ENCODE results near the gene SERPINB13.
"Not testable (repeated sequence)": the region's sequence is repeated elsewhere in the genome, so short reads cannot be mapped to it uniquely, and the experiment has no call there.

SERPINB13 gene

DNA sequence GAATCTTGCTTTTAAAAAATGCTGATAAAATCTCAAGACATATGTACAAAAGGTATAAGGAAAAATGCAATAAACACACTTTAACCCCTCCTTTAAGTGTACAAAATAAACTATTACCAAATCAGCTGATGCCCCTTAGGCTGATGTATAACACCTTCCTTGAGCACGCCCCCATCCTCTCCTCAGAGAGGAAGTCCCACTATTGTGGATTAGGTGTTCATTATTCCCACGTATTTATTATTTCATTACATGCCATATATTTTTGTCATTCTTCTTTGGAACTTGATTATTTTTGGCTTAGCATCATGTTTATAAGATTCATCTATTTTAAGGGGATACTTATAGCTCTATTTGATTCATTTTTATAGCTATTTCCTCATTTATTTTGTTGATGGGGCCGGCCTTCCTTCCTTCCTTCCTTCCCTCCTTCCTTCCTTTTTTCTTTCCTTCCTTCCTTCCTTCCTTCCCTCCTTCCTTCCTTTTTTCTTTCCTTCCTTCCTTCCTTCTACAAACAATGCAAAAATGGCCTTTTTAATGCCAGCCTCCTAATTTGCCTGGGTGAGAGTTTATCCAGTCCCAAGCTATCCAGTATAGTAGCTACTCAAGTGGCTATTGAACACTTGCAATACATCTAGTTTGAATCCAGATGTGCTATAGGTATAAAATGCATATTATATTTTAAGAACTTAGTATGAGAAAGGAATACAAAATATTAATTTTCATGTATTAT is 4.0 kb downstream of the SERPINB13 start:
- DNase-seq = no peak

DNA sequence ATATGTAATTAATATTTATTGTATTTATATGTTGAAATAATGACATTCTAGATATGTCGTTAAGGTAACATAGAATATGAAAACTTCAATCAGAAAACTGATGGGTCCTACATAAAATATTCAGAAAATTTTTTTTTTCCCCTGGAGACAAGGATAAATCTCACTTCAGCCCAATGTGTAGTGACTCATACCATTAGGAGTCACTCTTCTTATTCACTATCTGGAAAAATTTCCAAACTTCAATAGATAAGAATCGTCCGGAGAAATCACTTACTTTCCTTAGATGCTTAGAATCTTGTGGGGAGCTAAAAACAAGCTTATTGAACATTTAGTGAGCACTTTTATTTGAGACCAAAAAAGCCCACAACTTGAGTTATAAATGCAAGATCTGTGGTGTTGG is 4.6 kb downstream of the SERPINB13 start:
- no peak for DNase-seq

DNA sequence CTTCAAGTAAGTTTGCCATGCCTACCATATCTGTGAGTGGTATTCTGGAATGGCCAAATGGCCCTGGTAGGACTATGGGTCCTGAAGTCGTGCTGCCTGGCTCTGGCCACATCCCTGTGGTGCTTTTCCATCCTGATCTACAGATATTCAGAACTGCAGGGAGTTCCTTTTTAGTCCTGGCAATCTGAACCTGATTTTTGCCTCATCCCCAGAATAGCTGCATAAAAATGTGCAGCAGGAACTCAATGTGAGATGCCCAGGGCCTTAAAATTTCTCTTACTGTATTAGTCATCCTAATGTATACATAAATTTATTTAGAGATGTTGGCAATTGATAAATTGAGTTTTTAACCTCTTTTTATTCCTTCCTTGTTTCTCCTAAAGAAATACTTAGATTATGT is 5.3 kb downstream of the SERPINB13 start:
- DNase-seq = no peak

DNA sequence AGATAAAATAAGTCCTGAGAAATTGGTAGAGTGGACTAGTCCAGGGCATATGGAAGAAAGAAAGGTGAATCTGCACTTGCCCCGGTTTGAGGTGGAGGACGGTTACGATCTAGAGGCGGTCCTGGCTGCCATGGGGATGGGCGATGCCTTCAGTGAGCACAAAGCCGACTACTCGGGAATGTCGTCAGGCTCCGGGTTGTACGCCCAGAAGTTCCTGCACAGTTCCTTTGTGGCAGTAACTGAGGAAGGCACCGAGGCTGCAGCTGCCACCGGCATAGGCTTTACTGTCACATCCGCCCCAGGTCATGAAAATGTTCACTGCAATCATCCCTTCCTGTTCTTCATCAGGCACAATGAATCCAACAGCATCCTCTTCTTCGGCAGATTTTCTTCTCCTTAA is 9.8 kb downstream of the SERPINB13 start:
- no peak for DNase-seq

DNA sequence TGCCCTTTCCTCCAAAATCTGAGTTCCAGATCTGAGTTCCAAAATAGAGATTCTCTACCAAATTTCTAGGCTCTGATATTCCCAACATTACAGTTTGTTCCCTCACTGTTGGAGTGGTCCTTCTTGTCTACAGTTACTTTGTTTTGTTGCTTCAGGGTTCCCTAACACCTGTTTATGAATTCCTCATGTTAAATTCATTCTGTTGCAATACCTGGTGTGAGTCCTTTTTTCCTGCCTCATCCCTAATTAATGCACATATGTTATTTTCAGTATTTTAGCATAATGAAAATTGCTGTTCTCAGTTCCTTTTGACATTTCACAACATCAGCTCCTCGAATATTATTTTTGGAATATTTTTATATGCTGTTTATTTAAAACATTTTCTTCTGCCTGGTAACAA is 16.2 kb downstream of the SERPINB13 start:
- no peak for DNase-seq

DNA sequence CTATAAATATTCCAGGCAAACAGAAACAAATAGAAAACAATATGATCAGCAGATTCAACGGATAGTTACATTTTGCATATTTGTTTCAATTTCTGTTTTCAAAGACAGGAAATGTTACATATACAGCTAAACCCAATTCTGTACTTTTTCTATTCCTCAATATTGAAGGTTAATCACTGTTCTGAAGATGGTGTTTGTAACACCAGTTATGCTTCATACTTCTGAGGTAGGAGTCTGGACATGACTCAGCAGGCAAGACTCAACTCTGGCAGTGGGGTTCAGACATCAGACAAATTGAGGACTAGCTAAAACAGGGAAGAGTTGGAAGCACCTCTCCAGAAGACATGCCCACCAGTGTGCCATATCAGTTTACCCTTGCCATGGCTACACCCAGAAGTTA is 16.6 kb downstream of the SERPINB13 start:
- no peak for DNase-seq

DNA sequence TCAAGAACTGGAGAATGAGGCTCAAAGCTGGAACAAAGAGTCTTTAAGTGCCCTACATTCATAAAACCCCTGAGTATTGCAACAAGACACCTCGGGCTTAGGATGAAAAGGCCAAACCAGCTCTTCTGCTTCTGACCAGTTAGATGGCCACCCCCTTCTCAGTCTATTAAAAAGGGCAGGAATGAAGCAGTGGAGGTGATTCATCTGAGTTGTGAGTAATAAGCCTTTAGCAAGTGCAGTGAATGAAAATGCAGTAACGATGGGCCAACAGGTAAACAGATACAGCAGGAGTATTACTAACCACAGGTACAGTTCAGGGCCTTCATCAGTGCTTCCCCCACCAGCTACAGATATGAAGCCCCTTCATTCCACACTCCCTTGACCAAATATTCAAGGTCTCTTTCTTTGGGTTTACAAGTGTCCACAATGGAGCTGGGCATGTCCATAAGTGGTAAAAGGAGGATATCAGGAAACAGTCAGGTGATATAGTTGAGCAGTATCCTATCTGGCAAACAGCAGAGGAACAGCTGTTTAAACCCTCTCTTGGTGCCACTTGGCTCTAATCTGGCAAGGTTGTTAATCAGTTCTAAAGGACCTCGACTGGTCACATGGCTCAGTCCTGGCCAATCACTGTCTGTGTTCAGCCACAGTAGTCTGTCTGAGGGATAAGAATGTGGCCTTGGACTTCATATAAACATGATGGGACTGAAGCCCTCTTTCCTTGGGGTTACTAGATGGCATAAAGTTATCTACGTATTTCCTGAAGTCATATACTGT is 17.8 kb downstream of the SERPINB13 start:
- DNase-seq = no peak

DNA sequence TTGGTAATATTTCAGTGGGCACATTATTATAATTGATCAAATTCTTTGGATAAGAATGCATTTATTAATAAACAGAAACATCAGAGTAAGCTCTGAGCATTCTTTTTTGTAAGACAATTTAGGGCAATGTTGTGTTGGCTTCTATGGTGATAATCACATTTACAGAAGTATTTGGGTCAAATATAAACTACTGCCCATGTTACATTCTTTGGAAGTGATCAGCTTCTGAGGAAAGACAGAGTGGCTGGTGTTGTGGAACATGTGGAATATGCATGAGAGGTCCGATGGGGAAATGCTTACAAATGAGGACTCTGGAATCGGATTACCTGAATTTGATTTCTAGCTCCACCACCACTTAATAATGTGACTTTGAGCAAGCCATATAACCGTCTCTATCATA is 19.4 kb downstream of the SERPINB13 start:
- DNase-seq = no peak

DNA sequence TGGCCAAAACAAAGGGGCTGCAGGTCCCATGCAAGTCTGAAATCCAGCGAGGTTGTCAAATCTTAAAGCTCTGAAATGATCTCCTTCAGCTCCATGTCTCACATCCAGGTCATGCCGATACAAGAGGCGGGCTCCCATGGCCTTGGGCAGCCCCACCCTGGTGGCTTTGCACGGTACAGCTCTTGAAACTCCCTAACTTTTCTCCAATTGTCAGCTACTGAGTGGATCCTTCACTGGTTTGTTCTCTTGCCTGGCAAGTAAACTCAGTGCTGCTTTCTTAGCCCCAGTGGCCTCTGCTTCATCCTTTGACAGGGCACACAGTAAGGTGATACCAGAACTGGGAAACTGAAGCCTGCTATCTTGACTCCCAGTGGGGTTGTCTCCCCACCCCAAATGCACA is 26.3 kb downstream of the SERPINB13 start:
- no peak for DNase-seq

DNA sequence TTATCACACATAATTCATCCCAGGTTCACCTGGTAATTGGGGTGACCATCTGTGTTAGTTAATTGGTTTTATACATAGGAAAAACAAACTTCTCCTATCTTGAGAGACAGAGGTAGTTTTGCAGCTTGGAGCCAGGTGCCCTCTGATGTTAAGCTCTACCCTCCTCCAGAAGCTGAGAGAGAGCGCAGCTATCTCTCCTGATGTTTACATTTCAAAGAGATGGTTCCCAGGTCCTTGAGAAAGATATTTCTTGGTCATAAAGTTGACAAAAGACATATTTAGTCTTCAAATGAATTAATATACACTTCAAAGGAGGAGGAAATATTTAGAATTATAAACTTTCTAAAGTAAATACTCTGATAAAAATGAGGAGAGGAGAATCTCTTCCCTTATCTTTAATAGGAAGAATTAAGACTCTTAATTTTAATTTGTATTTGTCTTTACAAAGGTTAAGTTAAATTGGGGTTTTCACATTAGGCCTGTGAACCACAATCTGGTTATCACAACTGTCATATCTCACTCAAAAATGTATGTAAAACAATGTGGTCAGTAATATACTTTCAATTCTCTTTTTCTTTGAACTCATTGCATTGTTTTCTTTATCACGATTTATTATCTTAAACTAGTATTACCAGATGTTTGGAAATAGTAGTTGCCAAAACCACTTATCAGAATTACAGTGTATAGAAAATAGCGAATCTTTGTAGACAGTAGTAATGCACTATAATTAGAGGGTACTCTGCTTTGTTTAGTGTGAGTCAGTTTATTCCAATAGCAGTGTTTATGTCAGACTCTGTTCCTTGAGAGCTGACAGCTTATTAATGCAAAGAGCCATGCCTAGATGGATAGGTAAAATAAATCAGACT is 30.1 kb downstream of the SERPINB13 start:
- peak; percentile 99 for DNase-seq

DNA sequence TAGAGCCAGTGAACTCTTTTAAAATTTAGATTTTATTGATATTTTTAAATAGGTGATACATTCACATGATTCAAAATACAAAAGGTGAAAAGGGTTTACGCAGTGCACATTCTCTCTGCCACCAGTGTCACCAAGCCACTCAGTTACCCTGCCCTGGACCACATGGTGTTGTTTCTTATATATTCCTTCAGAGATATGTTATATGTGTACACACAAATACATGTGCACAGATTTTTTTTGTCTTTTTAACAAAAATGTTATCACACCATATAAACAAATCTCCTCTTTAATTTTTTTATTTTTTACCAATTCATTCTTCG is 30.7 kb downstream of the SERPINB13 start:
- DNase-seq = no peak

DNA sequence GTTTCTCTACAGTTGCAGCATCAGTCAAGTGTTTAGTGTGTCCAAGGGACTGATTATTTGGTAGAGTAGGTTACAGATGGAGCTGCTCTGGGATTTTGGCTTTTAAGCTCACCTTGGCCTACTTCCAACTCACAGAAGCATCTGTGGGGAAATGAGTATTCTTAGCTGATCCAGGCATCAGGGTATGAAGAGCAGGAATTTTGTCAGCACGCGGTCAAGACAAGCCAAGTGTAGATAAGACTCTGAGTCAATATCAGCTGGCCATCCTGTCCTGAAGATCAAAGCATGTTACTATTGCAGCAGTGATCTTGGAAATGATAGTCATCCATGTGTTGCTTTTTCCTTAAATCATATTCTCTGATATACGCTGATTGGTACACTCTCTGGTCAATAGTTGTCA is 32.5 kb downstream of the SERPINB13 start:
- peak; percentile 56 for DNase-seq

- no peak for DNase-seq
Measured at GRCh38 chr18:63624863-63625262, 37.7 kb downstream of the SERPINB13 start.

- no peak for DNase-seq
Measured at GRCh38 chr18:63626431-63626830, 39.3 kb downstream of the SERPINB13 start.

- no peak for DNase-seq
Measured at GRCh38 chr18:63627819-63628218, 40.7 kb downstream of the SERPINB13 start.

DNA sequence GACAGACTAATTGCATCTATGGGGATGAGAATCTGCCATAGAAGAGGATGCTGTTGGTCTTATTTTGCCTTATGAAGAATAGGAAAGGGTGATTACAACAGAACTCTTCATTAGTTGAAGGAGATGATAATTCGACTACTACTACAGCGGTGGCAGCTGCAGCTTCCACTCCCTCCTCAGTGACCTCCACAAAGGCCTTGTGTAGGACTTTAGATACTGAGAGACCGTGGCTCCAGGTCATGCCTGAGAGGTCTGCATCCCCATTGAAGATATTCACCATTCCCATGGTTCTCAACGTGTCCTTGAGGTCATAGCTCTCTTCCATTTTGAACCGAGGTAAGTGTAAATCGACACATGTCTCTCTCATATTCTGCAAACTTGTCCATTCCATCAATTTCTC is 50.6 kb downstream of the SERPINB13 start:
- DNase-seq = no peak

DNA sequence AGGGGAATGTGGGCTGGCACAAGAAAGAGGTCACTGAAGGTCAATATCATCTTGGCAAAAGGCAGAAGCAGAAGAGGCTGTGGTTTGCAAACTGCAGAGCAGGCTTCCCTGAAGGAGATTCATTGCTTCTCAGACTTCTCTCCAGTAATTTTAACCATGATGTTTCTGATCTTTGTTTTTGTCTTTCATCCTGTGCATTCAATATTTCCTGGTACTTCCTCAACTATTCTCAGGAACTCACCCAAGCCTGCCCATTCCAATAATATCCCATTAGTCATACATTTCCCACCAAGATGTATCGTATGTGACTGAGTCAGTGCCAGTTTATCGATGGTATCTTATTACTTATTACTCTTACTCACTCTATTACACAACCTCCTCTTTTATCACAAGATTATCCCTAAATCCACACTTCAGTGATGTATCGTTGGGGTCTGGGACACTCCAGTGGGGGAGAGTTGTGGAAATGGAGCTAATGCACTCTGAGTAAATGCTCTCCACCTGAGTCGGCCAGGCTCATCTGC is 54.1 kb downstream of the SERPINB13 start:
- DNase-seq = not testable (repeated sequence)

GRCh38 chr18:63642668-63643356 is 55.7 kb downstream of the SERPINB13 start:
- not testable (repeated sequence) for DNase-seq

DNA sequence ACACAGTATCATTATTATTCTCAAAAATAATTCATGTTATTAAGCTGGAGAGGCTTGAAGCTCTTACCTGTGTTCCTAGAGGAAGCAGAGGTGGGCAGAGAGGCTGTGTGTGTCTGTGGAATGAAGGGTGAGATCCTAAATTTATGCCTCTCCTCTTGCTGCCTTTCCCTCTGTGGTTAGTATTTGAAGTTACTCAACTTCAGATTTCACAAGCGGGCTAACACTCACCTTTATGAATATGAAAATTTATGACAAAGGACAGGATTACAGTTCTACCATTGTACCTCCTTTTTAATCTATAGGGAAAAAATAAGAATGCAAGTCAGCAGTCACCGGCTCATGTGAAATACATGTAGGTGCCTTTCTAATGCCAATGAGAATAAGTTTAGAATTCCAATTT is 57.0 kb downstream of the SERPINB13 start, which contains the start of gene SERPINB4:
TSS of gene SERPINB4 (minus strand) at position 115 of the 400 bp plus-strand sequence. CDS start 679 bp downstream, outside the sequence.
- DNase-seq = not testable (repeated sequence)

DNA sequence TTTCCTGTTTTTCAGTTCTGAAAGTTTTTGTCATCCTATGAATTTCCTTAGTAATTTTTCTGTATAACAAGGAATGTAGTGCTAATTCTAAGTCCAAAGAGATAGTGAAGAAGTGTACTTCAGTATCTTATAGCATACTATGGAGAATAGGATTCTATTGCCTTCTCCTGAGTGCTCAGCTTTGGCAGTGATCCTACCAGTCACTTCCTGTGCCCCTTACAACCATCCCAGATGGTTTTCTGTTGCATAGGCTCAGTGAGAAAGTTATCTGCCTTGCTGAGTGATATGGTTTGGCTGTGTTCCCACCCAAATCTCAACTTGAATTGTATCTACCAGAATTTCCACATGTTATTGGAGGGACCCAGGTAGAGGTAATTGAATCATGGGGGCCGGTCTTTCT is 57.6 kb downstream of the SERPINB13 start:
- DNase-seq = not testable (repeated sequence)

- no peak for DNase-seq
Measured at GRCh38 chr18:63646936-63647335, 59.8 kb downstream of the SERPINB13 start.

DNA sequence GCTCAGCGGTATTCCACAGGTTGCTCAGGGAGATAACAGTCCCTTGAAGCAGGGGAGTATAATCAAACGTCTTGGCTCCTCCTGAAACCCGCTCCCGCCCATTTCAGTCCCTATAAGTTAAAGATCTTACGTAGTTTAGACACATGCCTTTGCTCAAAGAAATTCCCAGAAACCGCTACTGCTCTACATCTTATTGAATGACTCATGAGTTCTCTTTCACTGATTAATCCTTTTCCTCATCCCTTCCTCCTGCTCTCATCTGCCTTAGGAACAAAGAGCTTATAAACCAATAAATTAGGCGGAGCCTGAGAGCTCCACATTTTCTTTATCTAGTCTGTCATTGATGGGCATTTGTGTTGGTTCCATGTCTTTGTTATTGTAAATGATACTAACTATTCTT is 61.1 kb downstream of the SERPINB13 start:
- DNase-seq = no peak

Measured in NCI-H1105 treated with DMSO at 0.1 percent for 48 hours (cell line).